ENCODE measurements around the gene TDRKH.

Gene TDRKH

GRCh38 chr1:151820940-151821339, 30.6 kb upstream of the TDRKH start:
- DNase-seq: no peak

- DNase-seq: no peak
These were observed 29.8 kb upstream of the TDRKH start for GRCh38 chr1:151819976-151820623.

- DNase-seq: no peak
These were observed 29.0 kb upstream of the TDRKH start for GRCh38 chr1:151819227-151819835.

DNA sequence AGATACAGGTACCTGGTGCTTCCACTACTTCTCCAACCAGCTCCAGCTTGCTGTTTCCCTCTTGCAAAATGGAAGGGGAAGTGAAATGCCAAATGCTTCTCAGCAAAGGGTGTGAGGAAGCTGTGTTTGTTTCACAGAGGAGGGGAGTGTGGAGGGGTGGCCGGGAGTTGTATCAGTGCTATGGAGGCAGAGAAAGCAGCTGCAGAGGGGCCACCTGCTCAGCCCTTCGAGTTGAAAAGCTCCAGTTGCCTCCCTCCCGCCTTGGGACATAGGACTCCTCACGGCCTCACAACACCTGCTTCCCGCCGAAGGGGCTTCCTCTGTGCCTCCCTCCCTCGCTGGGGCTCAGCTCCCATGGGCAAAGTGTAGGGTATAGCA, 27.0 kb upstream of the TDRKH start:
- no peak for DNase-seq

DNA sequence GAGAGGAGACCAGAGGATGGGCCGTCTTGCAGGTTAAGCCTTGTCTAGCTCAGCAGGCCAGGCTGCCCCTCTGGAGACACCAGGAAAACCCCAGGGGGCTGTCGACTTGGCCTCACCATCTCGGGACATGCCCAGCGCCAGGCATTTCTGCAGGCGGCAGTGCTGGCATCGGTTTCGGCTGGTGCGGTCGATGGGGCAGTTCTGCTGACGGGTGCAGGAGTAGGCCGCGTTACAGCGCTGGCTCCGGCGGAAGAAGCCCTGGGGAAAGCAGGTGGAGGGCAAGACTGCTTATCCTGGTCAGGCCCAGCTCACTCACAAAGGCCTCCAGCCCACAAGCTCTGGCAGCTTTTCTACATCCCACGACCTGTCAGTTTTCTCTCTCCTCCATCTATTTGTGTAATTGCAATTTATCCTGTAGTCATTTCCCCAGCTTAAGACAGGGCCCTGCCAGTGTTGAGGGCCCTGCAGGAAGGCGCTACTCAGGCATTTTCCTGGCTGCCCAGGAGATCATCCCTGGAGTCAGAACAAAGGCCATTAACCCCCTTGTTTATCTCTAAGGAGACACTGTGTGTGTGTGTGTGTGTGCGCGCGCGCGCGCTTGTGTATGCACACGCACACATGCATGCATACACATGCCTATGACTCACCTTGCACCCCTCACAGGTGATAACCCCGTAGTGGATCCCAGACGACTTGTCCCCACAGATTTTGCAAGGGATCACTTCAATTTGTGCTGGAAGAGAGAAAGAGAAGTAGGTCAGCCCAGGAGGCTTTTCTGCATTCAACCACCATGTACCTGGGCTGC, 26.4 kb upstream of the TDRKH start:
- DNase-seq: no peak

DNA sequence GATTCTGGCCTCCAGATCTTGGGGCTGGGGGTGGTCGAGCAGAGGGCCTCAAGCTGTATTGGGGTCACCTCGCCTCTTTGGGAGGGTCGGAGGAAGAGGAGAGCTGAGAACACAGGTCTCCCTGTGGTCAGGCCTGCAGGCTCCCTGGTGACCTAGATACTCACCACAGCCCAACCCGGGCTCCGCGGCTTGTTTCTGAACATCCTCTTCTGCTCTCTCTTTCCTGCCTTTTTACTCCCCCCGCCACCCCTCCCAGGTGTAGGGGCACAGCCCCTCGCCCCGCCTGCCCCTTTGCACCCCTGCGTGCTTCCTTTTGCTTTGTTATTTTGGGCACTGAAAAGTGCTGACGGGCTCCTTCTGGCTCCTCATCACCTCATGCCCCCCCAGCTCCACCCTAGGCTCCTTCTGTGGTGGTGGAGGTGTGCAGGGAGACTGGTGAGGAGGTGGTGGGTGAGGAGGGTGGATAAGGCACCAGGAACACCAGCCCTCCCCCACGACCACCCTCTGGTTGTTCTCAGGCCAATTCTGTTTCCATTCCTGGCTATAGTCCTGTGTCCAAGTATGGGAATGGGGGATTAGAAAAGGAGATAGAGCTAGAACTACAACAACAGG, 25.5 kb upstream of the TDRKH start:
- DNase-seq: no peak

DNA sequence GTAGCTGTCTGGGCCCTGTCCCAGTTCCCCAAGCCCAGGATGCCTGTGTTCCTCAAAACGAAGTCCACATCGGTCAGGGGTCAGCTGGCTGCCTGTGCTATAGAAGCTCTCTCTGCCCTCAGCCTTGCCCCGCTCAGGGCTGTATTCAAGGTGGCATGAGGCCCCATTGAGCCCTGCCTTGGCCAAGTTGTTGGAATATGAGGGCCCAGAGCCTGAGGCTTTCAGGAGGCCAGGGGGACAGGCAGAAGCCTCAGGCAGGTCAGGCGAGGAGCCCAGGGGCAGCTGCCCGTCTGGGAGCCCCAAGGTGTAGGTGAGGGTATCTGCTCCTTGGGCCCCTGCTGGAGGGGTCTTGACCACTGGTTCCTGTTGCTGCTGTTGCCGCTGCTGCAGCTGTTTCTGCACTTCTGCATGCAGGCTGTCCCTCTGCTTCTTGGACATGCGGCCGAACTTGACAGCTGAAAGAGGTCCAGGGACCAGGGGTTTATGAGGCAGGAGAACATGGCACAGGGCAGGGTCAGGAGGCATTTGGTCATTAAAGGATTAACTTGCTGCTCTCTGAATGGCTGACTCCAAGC, 24.8 kb upstream of the TDRKH start:
- no peak for DNase-seq

DNA sequence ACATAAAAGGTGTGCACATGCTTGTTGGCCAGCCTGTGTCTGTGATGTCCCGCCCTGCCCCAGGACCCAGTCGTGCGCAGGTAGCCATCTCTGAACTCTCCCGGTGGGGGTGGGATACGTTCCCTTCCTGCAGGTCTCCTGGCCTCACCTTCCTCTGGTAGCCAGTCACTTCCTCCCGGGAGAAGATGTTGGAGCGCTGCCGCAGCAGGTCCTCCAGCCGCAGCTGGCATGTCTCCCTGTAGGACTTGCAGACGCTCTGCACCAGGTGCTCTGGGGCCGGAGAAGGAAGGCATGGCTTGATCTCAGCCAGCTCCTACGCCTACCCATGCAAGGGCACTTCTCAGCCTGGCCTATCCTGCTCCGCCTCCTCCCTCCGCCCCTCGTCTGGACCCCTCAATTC, 24.1 kb upstream of the TDRKH start:
- no peak for DNase-seq

DNA sequence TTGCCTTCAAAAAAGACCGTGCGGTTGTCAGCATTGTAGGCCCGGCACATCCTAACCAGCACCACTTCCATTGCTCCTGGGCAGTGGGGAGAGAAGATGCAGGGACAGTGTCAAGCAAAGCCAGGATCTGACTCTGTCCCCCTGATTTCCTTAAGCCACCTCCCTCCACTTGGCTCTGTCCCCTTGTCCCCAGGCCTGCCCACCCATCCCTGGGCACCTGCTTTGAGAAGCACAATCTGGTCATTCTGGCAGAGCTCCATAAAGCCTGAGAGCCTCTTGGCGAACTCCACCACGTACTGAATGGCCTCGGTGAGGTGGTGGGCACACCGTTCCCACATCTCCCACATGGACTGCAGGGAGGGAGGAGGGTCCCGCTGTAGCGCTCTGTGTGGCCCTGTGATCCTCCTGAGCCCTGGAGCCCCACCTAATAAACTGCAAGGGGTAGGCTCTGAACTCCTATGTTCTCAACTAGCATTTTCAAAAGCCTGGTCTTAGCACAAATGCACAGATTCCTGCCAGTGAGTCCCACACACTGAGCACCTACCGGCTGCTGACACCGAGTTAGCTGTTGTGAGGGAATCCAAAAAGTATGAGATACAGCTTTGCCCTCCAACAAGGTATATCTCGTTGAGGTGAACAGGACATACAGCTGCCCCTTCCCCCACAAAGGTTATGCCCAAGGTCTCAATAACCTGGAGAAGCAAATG, 23.1 kb upstream of the TDRKH start:
- DNase-seq: no peak

DNA sequence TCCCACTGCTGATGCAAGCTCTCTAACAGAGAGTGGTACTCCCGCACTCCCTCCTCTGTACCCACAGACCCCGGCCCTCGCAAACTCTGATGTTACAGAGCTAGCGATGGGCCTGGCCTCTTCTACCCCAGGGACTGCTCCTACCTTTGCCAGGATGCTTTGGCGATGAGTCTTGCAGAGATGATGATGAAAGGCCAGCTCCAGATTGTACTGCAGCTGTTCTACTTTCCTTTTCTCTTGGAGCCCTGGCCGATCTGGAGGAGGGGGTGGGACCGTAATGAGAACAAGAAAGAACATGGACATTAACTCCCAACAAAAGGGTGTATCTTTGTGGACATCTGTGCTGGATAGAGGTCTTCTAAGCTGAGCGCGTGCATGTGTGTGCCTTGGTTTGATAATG, 20.9 kb upstream of the TDRKH start:
- DNase-seq: no peak

DNA sequence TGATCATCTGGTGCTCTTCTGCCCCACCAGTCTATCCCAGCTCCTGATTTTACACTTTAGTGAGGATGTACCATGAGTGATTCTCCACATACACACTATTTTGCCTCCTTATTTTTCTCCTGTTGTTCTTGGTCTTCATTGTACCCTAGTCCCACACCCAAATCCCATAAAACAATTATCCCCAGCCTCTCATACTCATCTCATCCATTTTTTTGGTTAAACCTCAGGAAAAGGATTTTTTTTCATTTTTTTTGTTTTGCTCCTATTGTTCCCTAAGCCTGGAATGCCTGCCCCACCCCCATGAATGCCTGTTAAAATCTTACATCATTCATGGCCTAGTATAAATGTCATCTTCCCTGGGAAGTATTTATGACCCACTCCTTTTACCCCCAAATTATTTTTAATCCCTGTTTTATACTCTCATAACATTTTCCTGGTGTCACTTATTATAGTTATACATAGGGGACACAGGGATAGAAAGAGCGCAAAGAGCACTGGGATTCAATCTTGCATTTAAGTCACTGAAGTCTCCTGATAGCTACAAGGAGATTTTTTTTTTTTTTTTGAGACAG, 19.8 kb upstream of the TDRKH start:
- no peak for DNase-seq

GRCh38 chr1:151809290-151809984, 19.1 kb upstream of the TDRKH start:
- DNase-seq: no peak

GRCh38 chr1:151807766-151808165, 17.5 kb upstream of the TDRKH start:
- DNase-seq: no peak

- no peak for DNase-seq
These were observed 16.8 kb upstream of the TDRKH start for GRCh38 chr1:151807131-151807530.

DNA sequence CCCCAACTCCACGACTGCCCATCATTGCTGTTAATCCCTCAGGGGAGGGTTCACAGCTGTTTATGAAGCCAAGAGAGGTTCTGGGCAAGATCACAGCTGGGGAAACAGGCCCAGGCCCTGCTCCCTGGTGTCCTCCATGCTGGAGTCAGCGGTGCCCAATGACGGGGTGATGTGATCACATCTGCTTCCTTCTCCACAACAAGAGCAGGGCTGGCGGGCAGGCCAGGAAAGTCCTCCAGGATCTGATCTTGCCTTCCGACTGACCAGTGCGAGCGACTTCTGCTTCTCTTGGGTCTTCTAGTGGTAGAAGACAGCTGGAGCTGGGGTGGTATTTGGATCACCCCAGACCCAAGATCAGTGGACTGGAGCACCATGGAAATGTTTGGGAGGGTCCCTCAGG, 15.9 kb upstream of the TDRKH start:
- no peak for DNase-seq

- no peak for DNase-seq
These were observed 14.9 kb upstream of the TDRKH start, which contains the start of gene LINGO4 for GRCh38 chr1:151805066-151805820. TSS of gene LINGO4 (minus strand) at chr1:151805419. CDS start at chr1:151802704, 2,715 bp downstream.

DNA sequence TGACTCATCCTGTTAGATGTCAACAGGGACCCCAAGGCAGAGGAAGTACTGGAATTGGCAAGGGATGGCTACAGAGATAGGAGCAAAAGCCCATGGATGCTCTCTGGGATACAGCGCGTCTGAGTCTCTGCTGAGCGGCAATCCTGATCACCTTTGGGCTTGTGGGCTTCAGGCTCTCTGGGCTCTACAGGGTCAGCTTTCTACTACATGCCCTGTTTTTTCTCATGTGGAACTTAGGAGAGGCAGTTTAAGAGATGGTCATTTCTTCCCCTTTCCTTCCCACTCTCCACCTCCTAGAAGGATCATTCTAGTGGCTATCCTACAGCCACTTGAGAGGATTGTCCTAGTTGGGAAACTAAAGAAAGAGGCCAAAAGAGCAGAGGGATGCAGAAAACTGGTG, 13.6 kb upstream of the TDRKH start:
- DNase-seq: no peak

DNA sequence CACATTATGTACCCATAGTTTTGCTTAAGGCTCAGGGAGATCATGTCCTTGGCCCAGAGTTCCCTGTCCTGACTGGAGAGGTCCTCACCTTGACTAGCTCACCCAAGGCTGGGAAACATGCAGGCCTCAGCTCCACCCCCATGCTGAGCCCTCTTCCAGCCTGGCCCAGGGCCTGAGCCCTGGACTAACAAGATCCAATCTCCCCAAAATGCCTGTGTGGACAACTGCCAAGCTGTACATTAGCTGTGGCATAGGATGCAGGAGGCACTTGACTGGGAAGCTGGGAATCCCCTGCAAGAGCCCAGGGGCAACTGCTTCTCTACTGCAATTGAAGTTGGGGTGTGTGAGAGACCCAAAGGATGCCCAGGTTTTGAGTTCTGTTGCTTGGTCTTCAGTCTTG, 12.9 kb upstream of the TDRKH start:
- DNase-seq: no peak

DNA sequence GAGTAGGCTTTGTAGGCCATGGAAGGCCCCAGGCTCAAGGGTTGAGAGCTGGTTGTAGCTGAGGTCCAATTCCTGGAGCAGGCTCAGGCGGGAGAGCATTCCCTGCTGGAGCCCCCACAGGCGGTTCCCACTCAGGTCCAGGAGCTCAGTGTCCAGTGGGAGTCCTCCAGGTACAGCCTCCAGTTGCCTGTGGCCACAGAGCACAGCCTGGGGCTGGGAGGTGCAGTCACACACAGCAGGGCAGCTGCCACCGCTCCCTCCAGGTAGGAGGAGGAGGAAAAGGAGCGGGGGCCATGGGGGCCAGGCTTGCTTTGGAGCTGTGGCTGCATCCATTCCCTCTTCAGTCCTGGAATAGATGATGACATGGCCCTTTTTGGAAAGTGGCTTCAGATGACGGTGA, 12.1 kb upstream of the TDRKH start:
- no peak for DNase-seq

- DNase-seq: no peak
These were observed 11.5 kb upstream of the TDRKH start for GRCh38 chr1:151801846-151802245.

DNA sequence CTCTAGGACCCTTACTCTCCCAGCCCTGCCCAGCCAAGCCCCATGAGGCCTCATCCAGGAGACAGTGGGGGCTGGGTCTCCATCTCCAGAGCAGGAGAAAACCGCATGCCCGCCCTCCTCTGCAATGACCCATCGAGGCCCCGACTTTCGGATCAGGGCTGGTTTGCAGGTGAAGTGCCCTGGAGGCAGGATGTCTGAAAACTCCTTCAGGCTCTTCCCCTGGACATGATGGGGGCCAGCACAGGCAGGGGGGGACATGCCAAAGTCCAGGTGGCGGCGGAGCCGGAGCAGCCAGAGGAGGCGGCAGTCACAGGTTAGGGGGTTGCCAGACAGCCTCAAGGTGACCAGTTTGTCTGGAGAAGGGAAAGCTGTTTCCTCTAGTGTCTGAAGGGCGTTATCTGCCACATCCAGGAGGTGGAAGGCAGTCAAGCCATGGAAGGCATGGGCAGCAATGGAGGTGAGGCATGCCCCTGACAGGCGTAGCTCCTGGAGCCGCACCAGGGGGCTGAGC, 11.1 kb upstream of the TDRKH start:
- DNase-seq: no peak

Measured in activated CD4-positive, alpha-beta T cell treated with anti-CD3 and anti-CD28 coated beads for 1 hour (primary cell).